Measurements from ENCODE around the gene SCNM1.
"Not testable (repeated sequence)": the region's sequence is repeated elsewhere in the genome, so short reads cannot be mapped to it uniquely, and the experiment has no call there.

The SCNM1 gene

DNA sequence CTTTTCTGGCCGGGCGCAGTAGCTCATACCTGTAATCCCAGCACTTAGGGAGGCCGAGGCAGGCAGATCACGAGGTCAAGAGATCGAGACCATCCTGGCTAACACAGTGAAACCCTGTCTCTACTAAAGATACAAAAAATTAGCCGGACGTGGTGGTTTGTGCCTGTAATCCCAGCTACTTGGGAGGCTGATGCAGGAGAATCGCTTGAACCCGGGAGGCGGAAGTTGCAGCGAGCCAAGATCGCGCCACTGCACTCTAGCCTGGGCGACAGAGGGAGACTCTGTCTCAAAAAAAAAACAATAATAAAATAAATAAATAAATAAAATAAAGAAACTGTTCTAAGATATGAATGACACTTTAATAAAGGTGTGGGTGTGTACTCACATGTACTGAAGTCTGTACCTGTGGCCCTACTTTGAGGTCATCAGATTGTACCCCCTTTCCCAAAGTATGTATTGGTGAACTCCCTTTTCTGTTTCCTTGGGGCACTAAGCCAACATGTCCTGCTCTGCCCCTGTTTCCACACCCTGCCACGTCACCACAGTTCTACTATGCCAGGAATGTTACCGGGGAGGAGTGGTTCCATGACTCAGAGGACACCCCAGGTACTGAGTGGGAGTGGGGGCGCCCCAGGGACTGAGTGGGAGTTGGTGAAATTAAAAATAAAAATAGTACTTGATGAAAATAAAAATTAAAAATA, 29.1 kb downstream of the SCNM1 start:
- DNase-seq: not testable (repeated sequence)

- DNase-seq: peak; percentile 69
Measured at GRCh38 chr1:151196292-151196800, 30.4 kb downstream of the SCNM1 start.

GRCh38 chr1:151197863-151198253, 31.9 kb downstream of the SCNM1 start:
- no peak for DNase-seq

- DNase-seq: peak; percentile 99
Measured at GRCh38 chr1:151198254-151199127, 32.5 kb downstream of the SCNM1 start, which contains the start of gene PIP5K1A. Gene PIP5K1A (plus strand): TSS chr1:151198552. CDS start chr1:151198997, 445 bp downstream.

DNA sequence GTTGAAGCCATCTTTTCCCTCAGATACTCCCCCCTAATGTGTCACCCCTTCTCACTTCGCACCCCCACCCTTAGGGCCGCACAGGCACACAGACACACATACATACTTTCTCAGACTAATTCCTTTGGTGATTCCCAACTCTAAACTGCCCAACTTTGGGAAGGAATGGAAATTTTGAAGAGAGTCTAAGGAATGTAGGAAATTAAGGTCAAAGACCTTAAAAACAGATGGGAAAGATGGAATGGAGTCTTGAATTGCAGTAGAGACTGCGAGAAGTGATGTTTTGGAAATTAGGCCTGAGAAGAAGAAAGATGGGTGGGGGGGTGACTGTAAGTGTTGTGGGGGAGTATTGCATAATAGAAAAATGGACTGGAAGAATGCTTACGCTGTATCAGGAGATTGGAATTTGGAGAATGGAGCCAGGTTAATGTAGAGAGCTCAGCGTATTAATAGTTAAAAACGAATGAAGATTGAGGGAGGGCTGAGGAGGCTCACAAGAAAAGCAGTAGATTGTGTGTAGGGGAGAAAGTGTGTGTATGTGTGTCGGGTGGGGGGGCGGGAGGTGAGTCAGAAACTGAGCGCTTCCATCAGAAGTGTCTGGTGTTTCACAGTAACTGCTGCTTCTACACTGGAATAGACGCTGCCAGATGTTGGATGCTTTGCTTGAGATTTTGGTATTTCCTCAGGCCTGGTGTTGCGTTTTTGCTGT, 34.1 kb downstream of the SCNM1 start:
- DNase-seq: peak; percentile 51

- DNase-seq: not testable (repeated sequence)
Measured at GRCh38 chr1:151205381-151205965, 39.5 kb downstream of the SCNM1 start.

GRCh38 chr1:151210830-151211229, 44.9 kb downstream of the SCNM1 start:
- DNase-seq: no peak

DNA sequence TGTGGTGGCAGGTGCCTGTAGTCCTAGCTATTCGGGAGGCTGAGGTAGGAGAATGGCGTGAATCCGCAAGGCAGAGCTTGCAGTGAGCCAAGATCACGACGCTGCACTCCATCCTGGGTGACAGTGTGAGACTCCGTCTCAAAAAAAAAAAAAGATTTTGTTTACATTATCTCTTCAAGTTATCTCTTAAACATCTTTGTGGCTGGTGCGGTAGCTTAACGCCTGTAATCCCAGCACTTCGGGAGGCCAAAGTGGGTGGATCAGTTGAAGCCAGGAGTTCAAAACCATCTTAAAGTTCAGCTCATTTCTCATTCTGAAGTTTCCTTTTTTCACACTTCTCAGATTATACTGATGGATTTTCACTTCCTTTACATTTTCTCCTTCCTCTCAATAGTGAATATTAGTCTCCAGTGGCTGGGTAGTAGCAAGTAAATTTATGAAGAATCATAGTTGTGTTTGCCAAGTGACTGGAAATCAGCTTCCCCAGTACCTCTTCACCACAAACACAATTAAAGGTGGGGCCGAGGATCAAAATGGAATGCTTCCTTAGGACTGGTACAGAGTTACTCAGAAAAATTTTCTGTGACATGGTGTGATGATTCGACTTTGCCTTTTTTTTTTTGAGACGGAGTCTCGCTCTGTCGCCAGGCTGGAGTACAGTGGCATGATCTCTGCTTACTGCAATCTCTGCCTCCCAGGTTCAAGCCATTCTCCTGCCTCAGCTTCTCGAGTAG, 46.2 kb downstream of the SCNM1 start:
- DNase-seq: peak; percentile 5

DNA sequence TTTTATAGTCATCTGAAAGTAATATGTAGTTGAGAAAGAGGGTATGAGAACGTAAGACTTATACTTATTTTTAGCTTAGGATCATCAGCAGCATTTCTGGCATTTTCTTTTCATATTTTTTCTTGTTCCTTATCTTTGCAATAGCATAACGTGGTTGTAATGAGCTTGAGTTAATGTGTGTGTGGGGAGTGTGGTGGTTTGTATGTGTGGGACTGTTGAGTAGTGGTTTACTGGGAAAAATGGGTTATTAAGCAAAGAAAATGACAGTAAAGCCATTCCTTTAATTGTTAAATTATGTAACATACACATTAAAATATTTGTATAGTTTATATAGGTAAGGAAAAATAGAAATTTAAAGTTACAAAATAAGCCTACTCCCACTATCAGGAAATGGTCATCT, 47.6 kb downstream of the SCNM1 start:
- DNase-seq: no peak
